Smooth muscle cell (in vitro differentiated cells): Measurements from ENCODE around the gene UBE2V1. TPM values are rescaled to one million over a fixed set of nuclear protein-coding genes. Genes with fewer than 3 reads are reported as not detected.

Experiments
- DNase-seq: peaks from one replicate; lab custom pipeline; 2025; ENCODE audit not compliant: unreplicated experiment; lab: John Stamatoyannopoulos, UW
- H2AFZ ChIP-seq: fragments of 200-600 bp; sonication (generic); 2 replicates; pipeline ENCODE4 v1.6.0; 2016; ENCODE audit warnings: antibody characterized with exemption, low read depth, mild to moderate bottlenecking
- H3F3A ChIP-seq: fragments of 200-600 bp; sonication (generic); 2 replicates; pipeline ENCODE4 v1.6.0; 2017; ENCODE audit warnings: antibody characterized with exemption, low read depth
- H3K27ac ChIP-seq: fragments of 200-600 bp; sonication (generic); 2 replicates; pipeline ENCODE4 v1.5.1; 2016; ENCODE audit warnings: low read depth, mild to moderate bottlenecking
- H3K27me3 ChIP-seq: fragments of 200-600 bp; sonication (generic); 2 replicates; pipeline ENCODE4 v1.6.1; 2016; ENCODE audit warnings: low read depth, mild to moderate bottlenecking
- H3K36me3 ChIP-seq: fragments of 200-600 bp; sonication (generic); 2 replicates; pipeline ENCODE4 v1.5.1; 2016; ENCODE audit warnings: low read depth
- H3K4me1 ChIP-seq: fragments of 200-600 bp; sonication (generic); 2 replicates; pipeline ENCODE4 v1.5.1; 2016; ENCODE audit warnings: low read depth
- H3K4me2 ChIP-seq: fragments of 200-600 bp; sonication (generic); 2 replicates; pipeline ENCODE4 v1.6.0; 2016; ENCODE audit warnings: mild to moderate bottlenecking
- H3K4me3 ChIP-seq: fragments of 200-600 bp; sonication (generic); 2 replicates; pipeline ENCODE4 v1.5.1; 2016; ENCODE audit warnings: mild to moderate bottlenecking
- H3K79me2 ChIP-seq: fragments of 200-600 bp; sonication (generic); 2 replicates; pipeline ENCODE4 v1.6.0; 2016; ENCODE audit warnings: low read depth, mild to moderate bottlenecking
- H3K9ac ChIP-seq: fragments of 200-600 bp; sonication (generic); 2 replicates; pipeline ENCODE4 v1.6.0; 2016; ENCODE audit warnings: low read depth
- H3K9me3 ChIP-seq: fragments of 200-600 bp; sonication (generic); replicated peaks from 2 replicates; pipeline ENCODE4 v1.5.1; 2016; ENCODE audit warnings: low read depth
- H4K20me1 ChIP-seq: fragments of 200-600 bp; sonication (generic); 2 replicates; pipeline ENCODE4 v1.6.0; 2016; ENCODE audit warnings: low read depth
- CTCF ChIP-seq: fragments of 200-600 bp; sonication (generic); IDR thresholded peaks from 2 replicates; pipeline ENCODE4 v1.5.1; 2017; ENCODE audit warnings: borderline replicate concordance, mild to moderate bottlenecking, antibody characterized with exemption; ENCODE audit not compliant: insufficient read depth, poor library complexity, severe bottlenecking
- WGBS: methylation state at CpG from one replicate; pipeline ENCODE4 v1.1.7; 2016; ENCODE audit warnings: low lambda C conversion rate; 5-methylcytosine and 5-hydroxymethylcytosine counted together
- polyA plus RNA-seq: library from polyadenylated mRNA; unstranded; fragments of >200 nt; fragmentation: Nextera tagmentation; extraction: Ambion mirVana; gene quantifications from 2 replicates; pipeline ENCODE4 v1.2.1, GENCODE V29; 2016
- total RNA-seq: library from RNA; depleted of rRNA; stranded (reverse); fragments of >200 nt; gene quantifications from 2 replicates; pipeline ENCODE4 v1.2.3, GENCODE V29; 2014

UBE2V1 gene
- total and polyA plus RNA-seq, 2 experiments from 2014 or later, result 94.8 to 128 TPM

- DNase-seq, result no peak
- H3F3A ChIP-seq, result no peaks in the 10 kb centered on the region
- no peaks in the 10 kb centered on the region for H3K36me3 ChIP-seq
- TF ChIP-seq CTCF, result no peak
- WGBS, result 71% methylated on average over 6 of the region's 6 CpGs
- no peaks in the 10 kb centered on the region for H3K4me1 ChIP-seq
- no peak overlapping the region for H3K27ac ChIP-seq
- no peak overlapping the region for H3K4me3 ChIP-seq
- no peaks in the 10 kb centered on the region for H3K27me3 ChIP-seq
- no peaks in the 10 kb centered on the region for H4K20me1 ChIP-seq
- H3K9ac ChIP-seq, result no peak overlapping the region
- no peak overlapping the region for H2AFZ ChIP-seq
- H3K79me2 ChIP-seq, result no peaks in the 10 kb centered on the region
- H3K9me3 ChIP-seq, result no peaks in the 10 kb centered on the region
- H3K4me2 ChIP-seq, result no peak overlapping the region
These were observed 51.6 kb downstream of the UBE2V1 start for GRCh38 chr20:50061151-50062005.

DNA sequence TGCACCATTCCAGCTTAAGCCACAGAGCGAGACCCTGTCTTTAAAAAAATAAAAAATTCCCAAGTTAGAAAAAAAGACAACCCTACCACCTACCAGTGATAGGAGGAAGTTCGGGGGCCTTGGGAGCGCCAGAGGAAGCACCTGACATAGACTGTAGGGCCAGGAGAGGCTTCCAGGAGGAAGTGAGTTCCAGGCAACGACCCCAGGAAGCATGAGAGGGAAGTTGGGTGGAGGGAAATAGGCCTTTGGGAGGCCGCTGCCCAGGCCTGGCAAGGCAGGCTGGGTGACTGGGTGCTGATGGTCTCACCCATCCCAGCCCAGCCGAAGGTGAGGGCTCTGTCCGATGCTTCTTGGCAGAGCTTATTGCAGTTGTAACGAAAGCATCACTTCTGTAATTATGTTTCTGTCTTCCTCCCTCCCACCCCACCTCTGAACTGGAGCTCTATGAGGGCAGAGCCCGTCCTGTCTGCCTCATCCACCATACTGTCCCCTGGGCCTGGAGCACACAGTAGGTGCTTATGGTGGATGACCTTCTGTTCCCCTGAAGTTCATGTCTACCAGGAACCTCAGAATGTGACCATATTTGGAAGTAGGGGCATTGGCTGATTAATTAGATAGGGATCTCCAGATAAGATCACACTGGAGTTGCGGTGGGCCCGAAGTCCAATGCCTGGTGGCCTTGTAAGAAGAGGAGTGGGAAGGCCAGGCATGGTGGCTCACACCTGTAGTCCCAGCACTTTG, 54.1 kb downstream of the UBE2V1 start:
- no peaks in the 10 kb centered on the region for H3K79me2 ChIP-seq

DNA sequence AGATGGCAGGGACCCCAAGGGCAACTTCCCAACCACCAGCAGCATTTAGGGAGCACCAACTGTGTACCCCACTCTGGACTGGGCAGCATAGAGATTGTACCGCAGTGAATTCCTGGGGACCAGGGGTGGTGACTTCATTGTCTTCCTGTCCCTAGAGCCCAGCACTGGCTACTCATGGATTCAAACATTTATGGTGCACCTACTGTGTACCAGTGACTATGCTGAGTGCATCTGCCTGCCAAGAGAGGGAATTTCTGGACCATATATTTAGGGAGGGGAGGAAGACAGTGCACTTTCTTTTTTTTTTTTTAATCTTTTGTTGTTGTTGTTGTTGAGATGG, 55.3 kb downstream of the UBE2V1 start:
- H4K20me1 ChIP-seq, result no peaks in the 10 kb centered on the region
- no peak overlapping the region for H3K4me2 ChIP-seq
- peaks cover 3% of the 10 kb centered on the region for H3K4me1 ChIP-seq
- no peak overlapping the region for H3K9ac ChIP-seq
- H3F3A ChIP-seq, result peaks cover 3% of the 10 kb centered on the region
- H3K27me3 ChIP-seq, result no peaks in the 10 kb centered on the region
- DNase-seq, result no peak
- no peaks in the 10 kb centered on the region for H3K79me2 ChIP-seq
- H3K4me3 ChIP-seq, result no peak overlapping the region
- WGBS, result 95% methylated on average over 1 of the region's 1 CpG
- no peak for TF ChIP-seq CTCF
- no peak overlapping the region for H2AFZ ChIP-seq
- no peaks in the 10 kb centered on the region for H3K9me3 ChIP-seq
- no peaks in the 10 kb centered on the region for H3K36me3 ChIP-seq
- no peak overlapping the region for H3K27ac ChIP-seq

More for the DNA sequence above, 54.1 kb downstream of the UBE2V1 start:
- TF ChIP-seq CTCF, result no peak
- Histone ChIP-seq H3F3A (peaks cover 3% of the 10 kb centered on the region), H4K20me1 (no peaks in the 10 kb centered on the region), H3K9ac (no peak overlapping the region), H3K4me1 (peaks cover 3% of the 10 kb centered on the region), H3K36me3 (no peaks in the 10 kb centered on the region), H3K27ac (no peak overlapping the region), H2AFZ (no peak overlapping the region), H3K4me2 (no peak overlapping the region), H3K9me3 (no peaks in the 10 kb centered on the region), H3K4me3 (no peak overlapping the region), H3K27me3 (no peaks in the 10 kb centered on the region)
- no peak for DNase-seq
- 89% methylated on average over 11 of the region's 11 CpGs for WGBS
